EL (cell line): ENCODE data around the gene TMED3.
"Not testable (repeated sequence)": the region's sequence is repeated elsewhere in the genome, so short reads cannot be mapped to it uniquely, and the experiment has no call there.

Experiments used
- DNase-seq: peaks from one replicate; pipeline ENCODE4 v3.0.0-alpha.2; 2016

Gene TMED3

GRCh38 chr15:79319973-79320372, 9.1 kb downstream of the TMED3 start:
- DNase-seq, result not testable (repeated sequence)

GRCh38 chr15:79321876-79322275, 11.0 kb downstream of the TMED3 start:
- DNase-seq, result no peak

GRCh38 chr15:79322306-79322705, 11.4 kb downstream of the TMED3 start:
- no peak for DNase-seq

- DNase-seq, result no peak
Measured at GRCh38 chr15:79322945-79323344, 12.0 kb downstream of the TMED3 start.

- peak; percentile 52 for DNase-seq
Measured at GRCh38 chr15:79329171-79329611, 18.3 kb downstream of the TMED3 start.

GRCh38 chr15:79332824-79333510, 22.1 kb downstream of the TMED3 start:
- no peak for DNase-seq

- DNase-seq, result no peak
Measured at GRCh38 chr15:79337591-79337990, 26.7 kb downstream of the TMED3 start.

- peak; percentile 47 for DNase-seq
Measured at GRCh38 chr15:79339588-79340314, 28.8 kb downstream of the TMED3 start.

- DNase-seq, result no peak
Measured at GRCh38 chr15:79340315-79340602, 29.3 kb downstream of the TMED3 start.

- no peak for DNase-seq
Measured at GRCh38 chr15:79341396-79341795, 30.5 kb downstream of the TMED3 start.

- peak; percentile 16 for DNase-seq
Measured at GRCh38 chr15:79349525-79349924, 38.6 kb downstream of the TMED3 start.

- no peak for DNase-seq
Measured at GRCh38 chr15:79352206-79352605, 41.3 kb downstream of the TMED3 start.

- DNase-seq, result no peak
Measured at GRCh38 chr15:79357566-79357965, 46.7 kb downstream of the TMED3 start.

GRCh38 chr15:79358069-79358468, 47.2 kb downstream of the TMED3 start:
- no peak for DNase-seq

- no peak for DNase-seq
Measured at GRCh38 chr15:79364571-79365240, 53.8 kb downstream of the TMED3 start.

GRCh38 chr15:79365765-79366164, 54.9 kb downstream of the TMED3 start:
- no peak for DNase-seq

- DNase-seq, result no peak
Measured at GRCh38 chr15:79366691-79367090, 55.8 kb downstream of the TMED3 start.

GRCh38 chr15:79370716-79371115, 59.8 kb downstream of the TMED3 start:
- peak; percentile 9 for DNase-seq

GRCh38 chr15:79371591-79371990, 60.7 kb downstream of the TMED3 start:
- DNase-seq, result no peak

GRCh38 chr15:79372428-79372827, 61.5 kb downstream of the TMED3 start:
- DNase-seq, result no peak
